ENCODE measurements around the gene SLC12A3. TPM values are rescaled to one million over a fixed set of nuclear protein-coding genes. Genes with fewer than 3 reads are reported as not detected.

Gene SLC12A3
- total RNA-seq, 4 donors from 2014 or later = not detected

DNA sequence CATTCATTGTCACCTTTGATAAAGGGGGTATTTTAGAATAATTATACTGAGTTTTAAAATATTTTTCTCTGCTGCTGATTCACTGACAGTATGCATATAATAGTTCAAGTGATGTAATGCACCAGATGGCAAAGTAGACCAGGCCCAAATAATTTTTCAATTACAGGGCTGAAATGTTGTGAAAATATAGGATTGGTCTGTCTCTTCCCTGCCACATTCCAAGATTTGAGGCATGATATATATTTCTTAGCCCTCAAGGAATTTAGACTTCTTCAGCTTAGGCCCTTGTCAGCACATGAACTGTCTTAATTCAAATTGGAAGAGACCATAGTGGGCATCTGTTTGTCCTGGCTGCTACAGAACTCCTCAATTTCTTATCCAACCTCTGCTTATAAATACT is 39.2 kb upstream of the SLC12A3 start:
- TF ChIP-seq CTCF (IDR thresholded peaks at IDR 0.05; ENCODE audit: low read depth) = no peak

GRCh38 chr16:56828647-56829046 is 36.4 kb upstream of the SLC12A3 start:
- TF ChIP-seq CTCF (IDR thresholded peaks at IDR 0.05; ENCODE audit: low read depth) = no peak

DNA sequence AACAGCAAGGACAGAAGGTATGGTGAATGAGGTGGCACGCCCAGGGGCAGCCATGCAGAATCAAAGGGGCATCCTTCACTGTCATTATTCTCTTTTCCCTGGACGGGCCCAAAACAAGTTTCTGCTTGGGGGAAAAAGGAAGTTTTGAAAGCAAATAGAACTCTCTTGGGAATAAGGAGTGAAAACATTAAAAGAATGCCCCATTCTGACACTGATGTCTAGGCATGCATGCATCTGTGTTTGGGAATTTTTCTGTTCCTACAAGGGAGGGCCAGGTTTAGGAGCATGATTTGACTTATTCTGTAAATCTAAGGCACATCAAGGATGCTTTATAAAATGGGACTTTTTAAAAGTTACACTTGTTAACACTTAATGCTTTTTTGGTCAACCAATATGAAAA is 34.3 kb upstream of the SLC12A3 start:
- no peak for TF ChIP-seq CTCF (IDR thresholded peaks at IDR 0.05; ENCODE audit: low read depth)

DNA sequence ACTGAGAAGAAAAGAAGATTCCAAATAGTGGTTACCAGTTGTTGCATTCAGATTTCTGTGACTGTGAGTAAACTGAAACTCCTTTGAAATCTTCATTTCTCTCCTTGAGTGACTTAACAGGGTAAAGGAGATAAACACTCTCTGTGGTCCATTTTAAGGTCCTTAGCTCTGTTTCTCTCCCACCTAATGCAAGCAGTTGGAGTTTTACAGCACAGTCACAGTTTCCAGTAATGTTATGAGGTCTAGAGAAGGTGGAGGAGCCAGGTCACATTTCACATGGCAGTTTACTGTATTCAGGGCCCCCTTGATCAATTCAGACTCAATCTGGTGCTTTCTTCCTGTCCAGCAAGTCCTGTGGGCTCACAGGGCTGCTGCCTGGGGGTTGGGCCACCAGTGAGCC is 32.2 kb upstream of the SLC12A3 start:
- TF ChIP-seq CTCF (IDR thresholded peaks at IDR 0.05; ENCODE audit: low read depth) = no peak

DNA sequence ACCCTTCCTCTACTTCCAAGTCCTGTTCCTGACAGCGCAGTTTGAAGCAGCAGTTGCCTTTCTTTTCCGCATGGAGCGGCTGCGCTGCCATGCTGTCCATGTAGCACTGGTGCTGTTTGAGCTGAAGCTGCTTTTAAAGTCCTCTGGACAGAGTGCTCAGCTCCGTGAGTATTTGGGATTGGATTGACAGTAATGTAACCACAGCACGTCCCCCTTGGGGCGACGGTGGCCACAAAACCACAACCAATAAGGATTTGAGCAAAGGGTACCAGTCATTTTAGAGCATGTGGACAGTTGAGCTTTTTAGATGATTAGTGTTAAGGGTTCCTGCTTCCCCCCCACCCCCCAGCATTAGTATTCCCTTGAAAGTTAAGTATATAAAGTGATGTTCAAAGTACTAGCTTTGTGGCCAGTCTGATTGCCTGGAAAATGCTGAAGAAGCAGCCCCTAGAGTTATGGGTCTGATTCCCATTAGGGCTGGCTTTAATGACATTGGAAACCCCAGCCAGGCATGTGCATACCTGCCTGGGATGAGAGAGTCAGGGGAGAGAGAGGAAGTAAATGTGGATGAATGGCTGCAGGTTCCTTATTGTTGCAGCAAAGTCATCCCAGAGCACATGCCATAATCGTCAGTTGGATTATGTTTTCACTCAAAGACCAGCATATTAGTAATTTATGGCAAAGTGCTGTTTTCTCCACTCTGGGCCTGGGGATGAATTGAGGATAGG is 31.6 kb upstream of the SLC12A3 start:
- TF ChIP-seq CTCF (IDR thresholded peaks at IDR 0.05; ENCODE audit: low read depth) = no peak

DNA sequence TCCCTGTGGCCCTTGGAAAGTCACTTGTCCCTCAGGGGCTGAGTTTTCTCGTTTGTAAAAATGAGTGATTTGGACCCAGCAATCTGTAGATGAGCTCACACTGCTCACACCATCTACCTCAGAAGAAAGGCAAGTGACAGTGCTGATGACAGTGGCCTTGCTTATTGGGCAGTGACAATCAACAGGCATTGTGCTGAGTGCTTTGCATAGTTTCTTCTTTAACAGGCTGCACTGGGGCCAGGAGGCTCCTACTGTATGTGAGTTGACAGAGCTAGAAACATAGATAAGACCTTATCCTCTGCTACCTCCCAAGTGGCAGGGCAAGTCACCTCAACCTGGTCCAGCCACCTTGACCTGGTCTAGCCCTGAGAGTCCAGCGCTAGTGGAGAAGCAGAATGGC is 29.7 kb upstream of the SLC12A3 start:
- no peak for TF ChIP-seq CTCF (IDR thresholded peaks at IDR 0.05; ENCODE audit: low read depth)

- TF ChIP-seq CTCF (IDR thresholded peaks at IDR 0.05; ENCODE audit: low read depth) = no peak
Measured at GRCh38 chr16:56836410-56837230, 28.4 kb upstream of the SLC12A3 start.
